ENCODE measurements around the gene EYA2. TPM values are rescaled to one million over a fixed set of nuclear protein-coding genes. Genes with fewer than 3 reads are reported as not detected.
A peak's percentile ranks its signal among the peaks of the same experiment; 100 is the strongest.

Gene EYA2
- total and polyA plus RNA-seq, 2 of the 4 experiments (the other 2 are of a cell fraction), result 2.3 to 5.4 TPM

GRCh38 chr20:47206962-47207641, 312.5 kb downstream of the EYA2 start:
- dilution Hi-C loops (cut with HindIII; ENCODE audit: low sequenced_read_pairs, unreplicated experiment), result no loop called here
- H3K4ac ChIP-seq (ENCODE audit: low read depth, low read length), result no peak overlapping the region
- no peak overlapping the region for H2BK20ac ChIP-seq (ENCODE audit: low read depth, low read length)
- H3K27ac ChIP-seq (ENCODE audit: insufficient read depth, low read length), result no peak overlapping the region
- H4K20me1 ChIP-seq (ENCODE audit: insufficient read depth, low read length), result no peaks in the 10 kb centered on the region; the same call in none of the 2 replicates
- no peak overlapping the region for H3K9ac ChIP-seq (ENCODE audit: low read depth, low read length)
- no peaks in the 10 kb centered on the region for H3K27me3 ChIP-seq (ENCODE audit: control insufficient read depth, insufficient read depth, low read length)
- no peak overlapping the region for H3K4me2 ChIP-seq (ENCODE audit: low read depth, low read length)
- H2BK5ac ChIP-seq (ENCODE audit: low read depth, low read length, poor library complexity, severe bottlenecking), result no peak overlapping the region
- no peak overlapping the region for H4K91ac ChIP-seq (ENCODE audit: insufficient read depth, low read depth, low read length)
- no TSS peak for BruUV-seq (replicated peaks)
- no peak overlapping the region for H2AK9ac ChIP-seq (replicated peaks; ENCODE audit: low read depth, low read length, poor library complexity)
- no peak overlapping the region for H4K5ac ChIP-seq (ENCODE audit: low read depth, low read length)
- intact Hi-C loops (cut with micrococcal nuclease), result no loop called here
- H3K9me1 ChIP-seq (ENCODE audit: insufficient read depth, low read length), result peaks cover 27% of the 10 kb centered on the region; the same call in 1 of the 2 replicates
- no peaks in the 10 kb centered on the region for H3K9me3 ChIP-seq (ENCODE audit: control insufficient read depth, insufficient read depth, low read length)
- peaks cover 2% of the 10 kb centered on the region; the same call in 1 of the 2 replicates for H3K4me1 ChIP-seq (ENCODE audit: control insufficient read depth, insufficient read depth, low read length)
- DNase-seq (no peak), ATAC-seq (ENCODE audit: low read depth) (no peak)
- no peak overlapping the region for H2BK15ac ChIP-seq (ENCODE audit: low read depth, low read length)
- peaks cover 5 to 31% of the 10 kb centered on the region in 2 experiments; a peak in 3 of 4 replicates for H3K79me1 ChIP-seq (ENCODE audit: low read depth in 1 of 2, low read length in 2 of 2)
- no peak overlapping the region for H2AK5ac ChIP-seq (ENCODE audit: low read depth, low read length)
- no peak overlapping the region for H2BK120ac ChIP-seq (ENCODE audit: low read depth, low read length)
- H3K4me3 ChIP-seq (ENCODE audit: insufficient read depth, low read depth, low read length), result no peak overlapping the region
- in situ Hi-C loops (cut with MboI; ENCODE audit: low sequenced_read_pairs), result loop anchor here (10.0 kb wide), 1 partner anchor 452 kb away; no protein-coding TSS in a partner anchor
- H3K23ac ChIP-seq (ENCODE audit: low read depth, low read length), result no peak overlapping the region
- ChIA-PET CTCF (interaction anchor here (1.9 kb wide), 1 partner anchor 177 kb away, joined by 17 read pairs; no protein-coding TSS in a partner anchor), POLR2A (ENCODE audit: unreplicated experiment) (no interaction called here)
- H3K36me3 ChIP-seq (ENCODE audit: control insufficient read depth, insufficient read depth, low read length), result peaks cover 31% of the 10 kb centered on the region
- H3K18ac ChIP-seq (ENCODE audit: low read depth, low read length), result no peak overlapping the region
- no peak overlapping the region for H4K8ac ChIP-seq (ENCODE audit: low read depth in 2 of 2, low read length in 2 of 2)
- no peak overlapping the region for H3K14ac ChIP-seq (replicated peaks; ENCODE audit: low read depth, low read length)
- no peak for TF ChIP-seq RFX5 (IDR thresholded peaks at IDR 0.05; ENCODE audit: low read depth, low read length)
- H3K56ac ChIP-seq (ENCODE audit: extremely low read depth, insufficient read depth, low read length), result no peak overlapping the region
- H2AFZ ChIP-seq (replicated peaks; ENCODE audit: low read length, poor library complexity), result peak overlapping the region; percentile 36
- WGBS, 2 experiments (ENCODE audit: extremely low coverage in 2 of 2, insufficient read length in 1 of 2), result 86% methylated on average over 3 of the region's 9 CpGs; no CpG with 5 or more reads in 1 of the 2 experiments

All from IMR-90 (cell line).